ENCODE measurements around the gene KRT28.

The KRT28 gene

DNA sequence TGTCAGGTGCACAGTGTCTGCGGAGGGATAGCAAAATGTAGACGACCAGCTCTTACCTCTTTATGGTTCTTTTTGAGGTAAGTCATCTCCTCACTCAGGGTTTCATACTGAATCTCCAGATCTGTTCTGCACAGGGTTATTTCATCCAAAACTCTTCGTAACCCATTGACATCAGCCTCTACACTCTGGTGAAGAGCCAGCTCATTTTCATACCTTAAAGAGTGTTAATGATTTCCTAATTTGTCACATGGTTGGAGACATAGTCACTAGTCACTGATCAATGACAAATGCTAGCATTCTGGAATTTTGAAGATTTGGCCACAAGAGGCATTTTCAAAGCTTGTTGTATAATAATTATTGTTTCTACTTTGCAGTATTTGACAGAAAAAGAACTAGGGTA, 46.0 kb downstream of the KRT28 start:
- Histone ChIP-seq H3K27ac (ENCODE audit: extremely low read depth, low read depth, low read length) (no peak overlapping the region), H3K36me3 (ENCODE audit: control insufficient read depth in 2 of 2, insufficient read depth in 1 of 2, low read length in 2 of 2) (no peaks in the 10 kb centered on the region), H3K9me3 (ENCODE audit: control insufficient read depth, insufficient read depth, low read depth, low read length) (no peaks in the 10 kb centered on the region), H3K4me1 (ENCODE audit: control insufficient read depth, insufficient read depth, low read length) (no peaks in the 10 kb centered on the region), H3K4me3 (ENCODE audit: low read depth, low read length) (no peak overlapping the region)
- ChIA-PET CTCF (interaction anchor here (0.6 to 1.3 kb wide), 2 partner anchors 138 to 175 kb away, joined by 4 read pairs; no protein-coding TSS in a partner anchor), POLR2A (no interaction called here)
- TF ChIP-seq ZNF645 (tag by site-specific recombination; IDR thresholded peaks at IDR 0.05) (no peak), ZBTB8A (tag by site-specific recombination; IDR thresholded peaks at IDR 0.05) (no peak), ZFP3 (tag by site-specific recombination; IDR thresholded peaks at IDR 0.05; ENCODE audit: low read depth) (no peak), ZNF121 (tag by site-specific recombination; IDR thresholded peaks at IDR 0.05) (no peak), KLF8 (tag by site-specific recombination; IDR thresholded peaks at IDR 0.05) (no peak), ZNF549 (tag by site-specific recombination; IDR thresholded peaks at IDR 0.05) (no peak), ZNF76 (tag by site-specific recombination; IDR thresholded peaks at IDR 0.05; ENCODE audit: borderline replicate concordance, low read depth) (no peak), ZNF132 (tag by site-specific recombination; IDR thresholded peaks at IDR 0.05; ENCODE audit: borderline replicate concordance) (no peak), ZNF529 (tag by site-specific recombination; IDR thresholded peaks at IDR 0.05; ENCODE audit: insufficient replicate concordance) (no peak), ZNF704 (tag by site-specific recombination; IDR thresholded peaks at IDR 0.05) (no peak), BCL11A (tag by site-specific recombination; IDR thresholded peaks at IDR 0.05; ENCODE audit: low read depth) (no peak), ZNF830 (tag by site-specific recombination; IDR thresholded peaks at IDR 0.05; ENCODE audit: low read depth) (no peak), ZNF239 (tag by site-specific recombination; IDR thresholded peaks at IDR 0.05) (no peak), YY1 (tag by site-specific recombination; IDR thresholded peaks at IDR 0.05) (no peak), ZSCAN30 (tag by site-specific recombination; IDR thresholded peaks at IDR 0.05) (no peak), ZNF16 (tag by site-specific recombination; IDR thresholded peaks at IDR 0.05; ENCODE audit: low read depth) (no peak), REPIN1 (tag by site-specific recombination; IDR thresholded peaks at IDR 0.05; ENCODE audit: low read depth) (no peak), ZBTB11 (tag by site-specific recombination; conservative IDR thresholded peaks at IDR 0.05; ENCODE audit: low read depth) (no peak), KLF1 (tag by site-specific recombination; IDR thresholded peaks at IDR 0.05) (no peak)
- TF ChIP-seq, protein P1, sequence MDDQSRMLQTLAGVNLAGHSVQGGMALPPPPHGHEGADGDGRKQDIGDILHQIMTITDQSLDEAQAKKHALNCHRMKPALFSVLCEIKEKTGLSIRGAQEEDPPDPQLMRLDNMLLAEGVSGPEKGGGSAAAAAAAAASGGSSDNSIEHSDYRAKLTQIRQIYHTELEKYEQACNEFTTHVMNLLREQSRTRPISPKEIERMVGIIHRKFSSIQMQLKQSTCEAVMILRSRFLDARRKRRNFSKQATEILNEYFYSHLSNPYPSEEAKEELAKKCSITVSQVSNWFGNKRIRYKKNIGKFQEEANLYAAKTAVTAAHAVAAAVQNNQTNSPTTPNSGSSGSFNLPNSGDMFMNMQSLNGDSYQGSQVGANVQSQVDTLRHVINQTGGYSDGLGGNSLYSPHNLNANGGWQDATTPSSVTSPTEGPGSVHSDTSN (CRISPR knock-in tag; IDR thresholded peaks at IDR 0.05), result no peak
